ENCODE data around the gene POU6F2. TPM values are rescaled to one million over a fixed set of nuclear protein-coding genes. Genes with fewer than 3 reads are reported as not detected.

Gene POU6F2
- total and polyA plus RNA-seq, 2 of the 4 experiments (the other 2 are of a cell fraction): not detected

DNA sequence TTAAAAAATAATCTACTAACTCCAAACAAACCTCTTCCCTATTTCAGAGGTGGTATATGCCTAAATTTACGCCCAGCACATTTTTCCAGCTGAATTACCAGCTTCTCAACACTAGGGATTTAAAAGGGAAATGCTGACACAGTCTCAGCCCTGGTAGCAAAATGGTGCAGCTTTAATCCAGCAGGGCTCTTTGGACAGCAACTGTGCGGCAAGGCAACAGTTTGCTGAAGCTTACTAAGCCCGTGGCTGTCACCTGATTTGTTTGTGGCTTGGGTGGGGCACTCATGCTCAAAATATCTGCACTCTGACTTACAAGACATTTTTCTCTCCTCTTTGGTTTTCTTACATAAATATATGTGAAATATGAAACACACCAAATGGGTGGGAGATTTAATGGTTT lies 206.7 kb downstream of the POU6F2 start:
- TF ChIP-seq CEBPB (IDR thresholded peaks at IDR 0.05; ENCODE audit: low read depth, low read length) (no peak), NFE2L2 (IDR thresholded peaks at IDR 0.05; ENCODE audit: low read depth, low read length) (no peak), MXI1 (IDR thresholded peaks at IDR 0.05; ENCODE audit: borderline replicate concordance, low read depth, low read length) (no peak), FOS (IDR thresholded peaks at IDR 0.05; ENCODE audit: low read depth, low read length) (no peak), RCOR1 (IDR thresholded peaks at IDR 0.05; ENCODE audit: insufficient replicate concordance, low read length) (no peak), MAFK (IDR thresholded peaks at IDR 0.05; ENCODE audit: low read depth, low read length) (no peak), MAZ (IDR thresholded peaks at IDR 0.05; ENCODE audit: borderline replicate concordance, low read depth, low read length) (no peak), CHD1 (IDR thresholded peaks at IDR 0.05; ENCODE audit: low read depth, low read length) (no peak), RFX5 (IDR thresholded peaks at IDR 0.05; ENCODE audit: low read depth, low read length) (no peak), SMC3 (IDR thresholded peaks at IDR 0.05; ENCODE audit: low read depth, low read length) (no peak), RAD21 (IDR thresholded peaks at IDR 0.05; ENCODE audit: low read length) (no peak), POLR2A (IDR thresholded peaks at IDR 0.05; ENCODE audit: low read depth, low read length) (no peak), BHLHE40 (IDR thresholded peaks at IDR 0.05; ENCODE audit: low read depth, low read length) (no peak)
- TF ChIP-seq, protein P1, sequence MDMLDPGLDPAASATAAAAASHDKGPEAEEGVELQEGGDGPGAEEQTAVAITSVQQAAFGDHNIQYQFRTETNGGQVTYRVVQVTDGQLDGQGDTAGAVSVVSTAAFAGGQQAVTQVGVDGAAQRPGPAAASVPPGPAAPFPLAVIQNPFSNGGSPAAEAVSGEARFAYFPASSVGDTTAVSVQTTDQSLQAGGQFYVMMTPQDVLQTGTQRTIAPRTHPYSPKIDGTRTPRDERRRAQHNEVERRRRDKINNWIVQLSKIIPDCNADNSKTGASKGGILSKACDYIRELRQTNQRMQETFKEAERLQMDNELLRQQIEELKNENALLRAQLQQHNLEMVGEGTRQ (IDR thresholded peaks at IDR 0.05; ENCODE audit: low read depth, low read length): no peak
- TF ChIP-seq, protein P2, sequence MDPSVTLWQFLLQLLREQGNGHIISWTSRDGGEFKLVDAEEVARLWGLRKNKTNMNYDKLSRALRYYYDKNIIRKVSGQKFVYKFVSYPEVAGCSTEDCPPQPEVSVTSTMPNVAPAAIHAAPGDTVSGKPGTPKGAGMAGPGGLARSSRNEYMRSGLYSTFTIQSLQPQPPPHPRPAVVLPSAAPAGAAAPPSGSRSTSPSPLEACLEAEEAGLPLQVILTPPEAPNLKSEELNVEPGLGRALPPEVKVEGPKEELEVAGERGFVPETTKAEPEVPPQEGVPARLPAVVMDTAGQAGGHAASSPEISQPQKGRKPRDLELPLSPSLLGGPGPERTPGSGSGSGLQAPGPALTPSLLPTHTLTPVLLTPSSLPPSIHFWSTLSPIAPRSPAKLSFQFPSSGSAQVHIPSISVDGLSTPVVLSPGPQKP (IDR thresholded peaks at IDR 0.05; ENCODE audit: borderline replicate concordance, low read depth, low read length): no peak
- TF ChIP-seq, protein P3, sequence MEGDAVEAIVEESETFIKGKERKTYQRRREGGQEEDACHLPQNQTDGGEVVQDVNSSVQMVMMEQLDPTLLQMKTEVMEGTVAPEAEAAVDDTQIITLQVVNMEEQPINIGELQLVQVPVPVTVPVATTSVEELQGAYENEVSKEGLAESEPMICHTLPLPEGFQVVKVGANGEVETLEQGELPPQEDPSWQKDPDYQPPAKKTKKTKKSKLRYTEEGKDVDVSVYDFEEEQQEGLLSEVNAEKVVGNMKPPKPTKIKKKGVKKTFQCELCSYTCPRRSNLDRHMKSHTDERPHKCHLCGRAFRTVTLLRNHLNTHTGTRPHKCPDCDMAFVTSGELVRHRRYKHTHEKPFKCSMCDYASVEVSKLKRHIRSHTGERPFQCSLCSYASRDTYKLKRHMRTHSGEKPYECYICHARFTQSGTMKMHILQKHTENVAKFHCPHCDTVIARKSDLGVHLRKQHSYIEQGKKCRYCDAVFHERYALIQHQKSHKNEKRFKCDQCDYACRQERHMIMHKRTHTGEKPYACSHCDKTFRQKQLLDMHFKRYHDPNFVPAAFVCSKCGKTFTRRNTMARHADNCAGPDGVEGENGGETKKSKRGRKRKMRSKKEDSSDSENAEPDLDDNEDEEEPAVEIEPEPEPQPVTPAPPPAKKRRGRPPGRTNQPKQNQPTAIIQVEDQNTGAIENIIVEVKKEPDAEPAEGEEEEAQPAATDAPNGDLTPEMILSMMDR (conservative IDR thresholded peaks at IDR 0.05; ENCODE audit: low read depth, low read length): no peak
- dilution Hi-C loops (cut with HindIII; ENCODE audit: low sequenced_read_pairs, unreplicated experiment): no loop called here
- in situ Hi-C loops (cut with MboI; ENCODE audit: low sequenced_read_pairs): no loop called here
- H3K27ac ChIP-seq (ENCODE audit: insufficient read depth, low read length): no peak overlapping the region
- no peak overlapping the region for H2BK20ac ChIP-seq (ENCODE audit: low read depth, low read length)
- H2BK5ac ChIP-seq (ENCODE audit: low read depth, low read length, poor library complexity, severe bottlenecking): no peak overlapping the region
- H3K4me3 ChIP-seq (ENCODE audit: insufficient read depth, low read depth, low read length): no peak overlapping the region
- no peak for ATAC-seq (ENCODE audit: low read depth)
- no peak overlapping the region for H2AK5ac ChIP-seq (ENCODE audit: low read depth, low read length)
- H3K23ac ChIP-seq (ENCODE audit: low read depth, low read length): no peak overlapping the region
- H3K14ac ChIP-seq (replicated peaks; ENCODE audit: low read depth, low read length): no peak overlapping the region
- H4K5ac ChIP-seq (ENCODE audit: low read depth, low read length): no peak overlapping the region
- no peak overlapping the region for H3K9ac ChIP-seq (ENCODE audit: low read depth, low read length)
- H3K4ac ChIP-seq (ENCODE audit: low read depth, low read length): no peak overlapping the region
- no peak overlapping the region for H3K18ac ChIP-seq (ENCODE audit: low read depth, low read length)
- H3K56ac ChIP-seq (ENCODE audit: extremely low read depth, insufficient read depth, low read length): no peak overlapping the region
- H4K8ac ChIP-seq (ENCODE audit: low read depth in 2 of 2, low read length in 2 of 2): no peak overlapping the region
- no peak overlapping the region for H2BK120ac ChIP-seq (ENCODE audit: low read depth, low read length)
- no peak overlapping the region for H4K91ac ChIP-seq (ENCODE audit: insufficient read depth, low read depth, low read length)
- no peaks in the 10 kb centered on the region for H3K36me3 ChIP-seq (ENCODE audit: control insufficient read depth, insufficient read depth, low read length)
- DNase-seq: no peak
- ChIA-PET POLR2A (ENCODE audit: unreplicated experiment) (no interaction called here), CTCF (no interaction called here)
- H4K20me1 ChIP-seq (ENCODE audit: insufficient read depth, low read length): no peaks in the 10 kb centered on the region
- WGBS, 2 experiments (ENCODE audit: extremely low coverage in 2 of 2, insufficient read length in 1 of 2): no CpG with 5 or more reads among the region's 3 CpGs
- BruUV-seq (replicated peaks): no TSS peak
- no peak overlapping the region for H2BK15ac ChIP-seq (ENCODE audit: low read depth, low read length)
- no peaks in the 10 kb centered on the region for H3K9me1 ChIP-seq (ENCODE audit: insufficient read depth, low read length)
- H2AFZ ChIP-seq (replicated peaks; ENCODE audit: low read length, poor library complexity): no peak overlapping the region
- no peaks in the 10 kb centered on the region for H3K9me3 ChIP-seq (ENCODE audit: control insufficient read depth, insufficient read depth, low read length)
- no peaks in the 10 kb centered on the region for H3K79me1 ChIP-seq (ENCODE audit: low read depth in 1 of 2, low read length in 2 of 2)
- no peaks in the 10 kb centered on the region for H3K27me3 ChIP-seq (ENCODE audit: control insufficient read depth, insufficient read depth, low read length)
- no peak overlapping the region for H3K4me2 ChIP-seq (ENCODE audit: low read depth, low read length)
- no peak overlapping the region for H2AK9ac ChIP-seq (replicated peaks; ENCODE audit: low read depth, low read length, poor library complexity)
- no peaks in the 10 kb centered on the region for H3K4me1 ChIP-seq (ENCODE audit: control insufficient read depth, insufficient read depth, low read length)
- intact Hi-C loops (cut with micrococcal nuclease): no loop called here

Measured in IMR-90 (cell line).